Umbilical cord (tissue), 2 donors: ENCODE measurements around the gene BNIP3. TPM values are rescaled to one million over a fixed set of nuclear protein-coding genes. Genes with fewer than 3 reads are reported as not detected.
"Not testable (repeated sequence)": the region's sequence is repeated elsewhere in the genome, so short reads cannot be mapped to it uniquely, and the experiment has no call there.

Source experiments
- DNase-seq: peaks from one replicate; pipeline ENCODE4 v3.0.0-alpha.2; 2015; ENCODE audit warnings: low spot score
- total RNA-seq: library from RNA; depleted of rRNA; stranded (reverse); fragments of >200 nt; gene quantifications from one replicate; pipeline ENCODE4 v1.2.3, GENCODE V29; 2014; ENCODE audit warnings: low replicate concordance; ENCODE audit not compliant: insufficient read depth

Gene BNIP3
- total RNA-seq, 1 donor from 2014 or later: 162 TPM

DNA sequence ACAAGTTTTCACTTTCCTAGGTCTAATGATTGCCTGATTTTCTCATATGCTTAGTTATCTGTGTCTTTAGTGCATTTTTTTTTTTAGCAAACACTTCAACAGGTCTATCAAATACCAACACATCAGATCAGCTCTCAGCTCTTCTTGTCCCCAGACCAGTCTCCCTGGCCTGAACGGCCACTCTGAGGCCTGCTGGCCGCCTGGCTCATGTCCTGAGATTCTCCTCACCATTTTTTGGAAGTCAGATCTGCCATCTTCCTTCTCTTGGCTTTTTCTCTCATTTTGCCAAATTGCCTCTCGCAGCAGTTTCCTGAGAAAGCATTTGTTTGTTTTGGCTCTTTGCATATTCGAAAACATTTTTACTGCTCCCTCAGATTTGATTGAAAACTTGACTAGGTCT is 51.6 kb downstream of the BNIP3 start:
- DNase-seq: no peak

DNA sequence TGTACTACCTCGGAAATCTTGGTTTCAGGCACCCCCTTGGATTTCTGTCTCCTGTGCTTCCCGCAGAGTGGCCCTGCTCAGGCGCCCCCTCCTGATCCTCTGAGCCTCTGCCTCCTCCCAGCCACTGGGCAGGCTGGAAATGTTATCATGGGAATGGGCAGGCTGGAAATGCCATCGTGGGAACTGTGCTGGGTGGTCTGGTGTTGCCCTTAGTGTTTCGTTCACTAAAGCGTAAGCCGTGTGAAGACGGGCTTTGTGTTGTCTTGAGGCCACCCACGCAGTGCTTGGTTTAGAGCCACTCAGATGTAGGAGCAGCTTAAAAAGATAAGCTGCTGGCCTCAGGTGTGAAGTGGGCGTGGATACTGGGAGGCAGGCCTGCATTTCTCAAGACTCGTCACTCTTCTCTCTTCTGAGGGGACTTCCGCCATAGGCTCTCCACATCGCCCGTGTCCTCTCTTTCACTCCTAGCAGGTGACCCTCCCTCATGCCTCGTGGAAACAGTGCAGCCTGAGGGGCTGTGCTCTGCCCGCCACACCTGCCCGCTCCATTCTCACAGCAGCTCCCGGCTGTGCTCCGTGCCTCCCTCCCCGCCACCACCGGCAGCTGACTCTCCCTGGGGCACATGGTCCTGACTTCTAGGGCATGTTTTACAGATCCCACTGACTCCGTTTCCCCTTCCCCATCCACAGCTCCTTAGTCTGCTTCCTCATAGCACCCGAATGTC is 52.4 kb downstream of the BNIP3 start:
- DNase-seq: no peak

DNA sequence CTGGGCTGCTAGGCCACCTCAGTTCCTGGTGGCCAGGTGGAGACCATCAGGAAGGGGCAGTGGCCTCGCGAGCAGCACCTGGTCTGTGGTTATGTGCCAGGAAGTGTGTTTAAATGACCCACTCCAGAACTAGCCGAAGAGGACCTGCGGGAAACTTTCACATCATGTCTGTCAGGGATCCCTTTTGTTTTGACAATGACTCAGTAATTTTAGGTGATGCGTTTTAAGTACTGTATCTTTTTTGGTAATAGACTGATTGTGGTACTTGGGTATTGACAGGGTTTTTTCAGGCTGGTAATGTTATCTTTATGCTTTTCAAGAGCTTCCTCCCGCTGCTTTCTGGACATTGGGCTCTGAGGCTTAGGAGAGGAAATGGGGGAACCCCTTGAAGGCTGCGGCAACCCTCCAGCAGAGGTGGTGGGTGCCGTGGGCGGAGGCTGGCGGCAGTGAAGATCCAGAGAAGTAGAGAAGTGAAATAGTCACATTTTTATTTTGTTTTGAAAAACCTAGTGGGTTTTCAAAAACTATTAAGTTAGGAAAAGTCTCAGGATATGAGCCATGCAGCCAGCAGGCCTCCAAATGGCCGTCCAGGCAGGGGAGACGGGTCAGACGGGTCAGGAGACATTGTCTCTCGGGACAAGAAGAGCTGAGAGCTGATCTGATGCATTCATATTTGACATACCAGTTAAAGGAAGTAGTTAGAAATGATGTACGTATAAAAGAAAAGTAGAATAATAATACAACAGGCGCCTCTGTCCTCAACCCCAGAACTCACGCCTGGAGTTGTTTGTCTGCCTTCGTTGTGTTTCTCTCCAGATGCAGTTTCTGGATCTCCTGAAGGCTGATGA is 53.3 kb downstream of the BNIP3 start:
- no peak for DNase-seq

DNA sequence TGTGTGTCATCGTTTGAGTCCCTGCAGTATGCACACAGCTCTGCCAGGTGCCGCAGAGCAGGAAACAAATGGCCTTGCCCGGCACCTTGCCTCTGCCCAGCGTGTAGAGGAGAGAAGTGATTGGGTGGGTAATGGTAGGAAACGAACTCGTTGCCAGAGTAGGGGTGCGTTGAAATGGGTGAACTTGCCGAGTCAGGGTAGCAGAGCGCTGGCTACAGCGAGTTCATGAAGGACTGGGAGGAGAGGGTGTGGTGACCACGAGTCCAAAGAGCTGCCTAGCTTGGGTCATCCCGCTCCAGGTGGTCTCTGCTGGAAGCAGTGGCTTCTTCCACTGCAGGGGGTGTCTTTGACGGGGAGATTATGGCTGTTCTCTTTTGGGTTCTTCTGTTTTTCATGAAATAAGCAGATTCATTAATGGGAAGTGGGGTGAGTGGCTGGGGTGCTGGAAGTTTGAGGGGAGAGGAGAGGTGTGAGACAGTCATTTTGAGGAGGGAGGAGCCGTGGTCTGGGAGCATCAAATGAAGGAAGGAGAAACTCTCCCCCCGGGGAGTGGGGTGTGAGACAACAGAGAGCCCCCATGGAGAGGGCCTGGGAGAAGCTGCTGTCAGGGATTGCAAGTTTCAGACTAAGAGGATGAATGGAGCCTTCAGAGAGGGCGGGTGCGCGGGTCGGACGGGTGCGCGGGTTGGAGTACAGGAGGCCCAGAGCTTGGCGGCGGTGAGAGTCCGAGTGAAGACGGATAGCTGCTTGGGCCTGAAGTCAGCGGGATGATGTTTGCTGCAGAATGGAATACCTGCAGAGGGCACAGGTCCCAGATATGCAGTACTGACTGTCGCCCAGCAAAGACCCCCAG is 54.8 kb downstream of the BNIP3 start:
- DNase-seq: no peak

DNA sequence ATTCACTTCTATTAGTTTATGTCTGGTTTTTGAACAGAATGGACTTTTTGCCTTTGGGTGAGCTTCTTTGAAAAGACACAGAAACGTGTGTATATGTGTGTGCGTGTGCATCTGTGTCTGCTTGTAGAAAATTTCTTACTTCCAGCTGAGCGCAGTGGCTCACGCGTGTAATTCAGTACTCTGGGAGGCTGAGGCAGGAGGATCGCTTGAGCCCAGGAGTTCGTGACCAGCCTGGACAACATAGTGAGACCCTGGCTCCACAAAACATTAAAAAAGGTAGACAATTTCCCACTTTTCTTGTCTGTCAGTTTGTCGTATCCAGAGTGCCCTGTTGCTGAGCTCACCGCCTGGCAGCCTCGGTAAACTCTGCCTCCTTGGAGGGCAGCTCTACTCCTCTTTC is 55.5 kb downstream of the BNIP3 start:
- no peak for DNase-seq

DNA sequence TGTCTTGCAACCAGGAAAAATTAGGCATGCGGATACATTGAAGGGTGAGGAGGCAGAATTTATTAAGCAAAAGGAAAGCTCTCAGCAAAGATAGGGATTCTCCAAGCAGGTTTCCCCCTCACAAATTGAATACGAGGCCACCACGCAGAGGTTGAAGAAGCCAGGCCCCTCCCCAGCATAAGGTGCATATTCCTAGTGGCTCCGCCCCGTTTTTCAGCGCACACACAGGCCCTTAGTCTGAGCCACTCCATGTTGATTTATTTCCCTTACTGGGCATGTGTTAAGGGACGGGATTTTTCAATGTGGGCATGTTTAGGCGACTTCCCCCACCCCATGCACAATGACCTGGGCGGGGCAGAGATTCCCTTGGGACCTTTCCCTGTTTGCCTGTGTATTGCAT is 56.0 kb downstream of the BNIP3 start:
- DNase-seq: no peak

DNA sequence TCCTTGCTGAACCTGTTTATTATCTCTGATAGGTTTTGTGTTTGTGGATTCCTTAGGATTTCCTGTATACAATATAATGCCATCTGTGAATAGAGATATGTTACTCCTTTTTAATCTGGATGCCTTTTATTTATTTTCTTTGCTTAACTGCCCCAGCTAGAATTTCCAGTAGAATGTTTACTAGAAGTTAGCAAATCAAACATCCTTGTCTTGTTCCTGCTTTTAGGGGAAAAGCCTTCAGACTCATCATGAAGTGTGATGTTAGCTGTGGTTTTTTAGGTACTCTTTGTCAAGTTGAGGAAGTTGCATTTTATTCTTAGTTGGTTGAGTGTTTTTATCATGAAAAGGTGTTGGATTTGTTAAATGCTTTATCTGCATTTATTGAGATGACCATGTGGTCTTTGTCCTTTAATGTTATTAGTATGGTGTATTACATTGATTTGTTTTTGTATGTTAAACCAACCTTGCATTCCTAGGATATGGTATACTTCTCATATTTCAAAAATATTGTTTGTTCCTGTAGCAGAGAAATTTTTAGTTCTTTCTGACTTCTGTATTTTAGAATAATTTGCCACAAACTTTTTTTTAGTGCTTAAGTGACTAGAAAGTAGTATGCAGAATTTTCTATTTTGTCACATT is 56.6 kb downstream of the BNIP3 start:
- DNase-seq: no peak

DNA sequence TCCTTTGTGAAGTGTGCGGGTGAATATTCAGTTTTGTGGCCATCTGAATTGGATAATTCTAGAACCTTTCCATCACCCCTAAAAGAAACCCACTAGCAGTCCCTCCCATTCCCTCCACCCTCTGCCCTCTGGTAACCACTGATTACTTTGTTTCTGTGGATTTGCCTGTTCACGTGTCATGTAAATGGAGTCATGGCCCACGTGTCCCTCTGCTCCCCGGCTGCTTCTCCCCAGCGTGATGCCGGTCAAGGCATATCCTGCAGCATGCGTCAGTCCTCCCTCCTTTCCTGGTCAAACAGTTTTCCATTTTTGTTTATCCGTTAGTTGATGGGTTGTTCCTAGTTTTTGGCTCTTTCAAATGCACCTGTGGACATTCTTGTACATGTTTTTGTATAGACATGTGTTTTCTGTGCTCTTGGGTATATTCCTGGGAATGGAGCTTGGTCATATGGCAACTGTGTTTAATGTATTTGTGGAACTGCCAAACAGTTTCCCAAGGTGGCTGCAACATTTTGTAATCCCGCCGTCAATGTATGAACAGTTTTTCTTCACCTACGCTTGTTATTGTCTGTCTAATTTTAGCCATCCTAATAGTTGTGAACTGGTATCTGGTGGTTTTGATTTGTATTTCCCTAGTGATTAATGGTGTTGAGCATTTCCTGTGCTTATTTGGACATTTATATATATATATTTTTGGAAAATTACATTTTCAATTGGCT is 58.5 kb downstream of the BNIP3 start:
- DNase-seq: no peak

DNA sequence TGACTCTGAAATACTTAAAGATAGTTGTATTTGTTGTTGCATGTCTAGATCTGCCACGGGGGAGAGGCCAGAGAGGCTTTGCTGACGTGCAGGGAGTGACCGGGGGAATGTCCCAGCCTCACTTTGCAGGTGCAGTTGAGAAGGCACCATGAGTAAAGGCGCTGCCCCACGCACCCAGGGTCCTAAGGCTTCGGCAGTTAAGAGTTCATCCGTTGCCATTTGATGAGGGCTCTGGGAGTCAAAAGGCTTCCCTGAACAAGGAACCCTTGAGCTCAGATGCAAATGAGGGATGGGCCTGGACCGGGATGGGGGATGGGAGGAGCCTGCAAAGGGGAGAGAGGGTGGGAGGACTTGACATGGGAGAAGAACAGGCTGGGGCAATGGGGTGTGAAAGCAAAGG is 60.5 kb downstream of the BNIP3 start:
- DNase-seq: peak; percentile 31

DNA sequence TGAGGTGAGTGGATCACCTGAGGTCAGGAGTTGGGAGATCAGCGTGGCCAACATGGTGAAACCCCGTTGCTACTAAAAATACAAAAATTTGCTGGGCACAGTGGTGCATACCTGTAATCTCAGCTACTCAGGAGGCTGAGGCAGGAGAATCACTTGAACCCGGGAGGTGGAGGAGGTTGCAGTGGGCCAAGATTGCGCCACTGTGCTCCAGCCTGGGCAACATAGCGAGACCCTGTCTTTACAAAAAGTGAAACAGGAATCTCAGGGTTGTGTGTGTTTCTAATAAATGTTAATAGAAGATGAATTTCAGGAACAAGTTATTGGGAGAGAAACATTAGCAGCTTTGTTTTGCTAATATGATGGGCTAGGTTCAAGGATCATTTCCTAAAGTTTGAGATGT is 61.0 kb downstream of the BNIP3 start:
- DNase-seq: no peak

DNA sequence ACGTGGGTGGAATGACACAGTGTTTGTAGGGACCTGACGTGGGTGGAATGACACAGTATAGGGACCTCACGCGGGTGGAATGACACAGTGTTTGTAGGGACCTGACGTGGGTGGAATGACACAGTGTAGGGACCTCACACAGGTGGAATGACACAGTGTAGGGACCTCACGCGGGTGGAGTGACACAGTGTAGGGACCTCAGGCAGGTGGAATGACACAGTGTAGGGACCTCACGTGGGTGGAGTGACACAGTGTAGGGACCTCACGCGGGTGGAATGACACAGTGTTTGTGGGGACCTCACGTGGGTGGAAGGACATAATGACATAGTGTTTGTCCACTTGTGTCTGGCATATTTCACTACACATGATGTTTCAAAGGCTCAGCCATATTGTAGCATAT is 61.6 kb downstream of the BNIP3 start:
- no peak for DNase-seq

DNA sequence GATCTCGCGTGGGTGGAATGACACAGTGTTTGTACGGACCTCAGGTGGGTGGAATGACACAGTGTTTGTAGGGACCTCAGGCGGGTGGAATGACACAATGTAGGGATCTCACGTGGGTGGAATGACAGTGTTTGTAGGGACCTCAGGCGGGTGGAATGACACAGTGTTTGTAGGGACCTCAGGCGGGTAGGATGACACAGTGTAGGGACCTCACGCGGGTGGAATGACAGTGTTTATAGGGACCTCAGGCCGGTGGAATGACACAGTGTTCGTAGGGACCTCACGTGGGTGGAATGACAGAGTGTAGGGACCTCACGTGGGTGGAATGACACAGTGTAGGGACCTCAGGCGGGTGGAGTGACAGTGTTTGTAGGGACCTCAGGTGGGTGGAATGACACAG is 62.3 kb downstream of the BNIP3 start:
- not testable (repeated sequence) for DNase-seq

Other genes starting within 250 kb of the BNIP3 start
- gene PPP2R2D, start 80.9 kb downstream of the BNIP3 start, total RNA-seq: 18.3 TPM
- gene JAKMIP3, start 84.0 kb upstream of the BNIP3 start, total RNA-seq: 0.72 TPM
- gene DPYSL4, start 205.0 kb upstream of the BNIP3 start, total RNA-seq: 1.2 TPM